GM19035 (cell line): ENCODE results near the gene ITGAD.

ENCODE experiments used
- ATAC-seq: cut with Tn5 transposase; IDR thresholded peaks from one replicate; pipeline ENCODE4 v1.9.1; 2021; ENCODE audit not compliant: unreplicated experiment

The ITGAD gene

GRCh38 chr16:31365131-31365865 lies 27.8 kb upstream of the ITGAD start:
- ATAC-seq = no peak

- ATAC-seq = no peak
These were observed 25.3 kb upstream of the ITGAD start for GRCh38 chr16:31367853-31368252.

- ATAC-seq = no peak
These were observed 22.1 kb upstream of the ITGAD start for GRCh38 chr16:31371008-31371407.

- no peak for ATAC-seq
These were observed 21.3 kb upstream of the ITGAD start for GRCh38 chr16:31371619-31372484.

GRCh38 chr16:31373235-31373634 lies 19.9 kb upstream of the ITGAD start:
- ATAC-seq = no peak

- no peak for ATAC-seq
These were observed 17.9 kb upstream of the ITGAD start for GRCh38 chr16:31375231-31375630.

GRCh38 chr16:31376705-31377104 lies 16.4 kb upstream of the ITGAD start:
- no peak for ATAC-seq

- no peak for ATAC-seq
These were observed 15.8 kb upstream of the ITGAD start for GRCh38 chr16:31377210-31377903.

- ATAC-seq = no peak
These were observed 12.9 kb upstream of the ITGAD start for GRCh38 chr16:31380201-31380600.

- ATAC-seq = no peak
These were observed 10.5 kb upstream of the ITGAD start for GRCh38 chr16:31382485-31383161.

- ATAC-seq = no peak
These were observed 7.5 kb upstream of the ITGAD start for GRCh38 chr16:31385680-31386079.

- ATAC-seq = peak; percentile 52
These were observed 6.8 kb upstream of the ITGAD start for GRCh38 chr16:31386157-31386984.

GRCh38 chr16:31388535-31388934 lies 4.6 kb upstream of the ITGAD start:
- ATAC-seq = no peak

- ATAC-seq = no peak
These were observed 2.6 kb upstream of the ITGAD start for GRCh38 chr16:31390504-31391041.

GRCh38 chr16:31395647-31396046 lies 2.5 kb downstream of the ITGAD start:
- no peak for ATAC-seq

- ATAC-seq = no peak
These were observed 4.0 kb downstream of the ITGAD start for GRCh38 chr16:31397096-31397660.

- no peak for ATAC-seq
These were observed 4.6 kb downstream of the ITGAD start for GRCh38 chr16:31397701-31398100.

GRCh38 chr16:31400191-31400590 lies 7.1 kb downstream of the ITGAD start:
- no peak for ATAC-seq

- no peak for ATAC-seq
These were observed 8.3 kb downstream of the ITGAD start for GRCh38 chr16:31401436-31401835.

- ATAC-seq = no peak
These were observed 9.6 kb downstream of the ITGAD start for GRCh38 chr16:31402687-31403086.
